GM21447 (cell line): ENCODE measurements around the gene NCAM2.

Experiments used
- ATAC-seq: cut with Tn5 transposase; IDR thresholded peaks from one replicate; pipeline ENCODE4 v1.9.1; 2021; ENCODE audit not compliant: unreplicated experiment

Gene NCAM2

GRCh38 chr21:20997636-20998455, at the start of gene NCAM2:
Gene NCAM2, plus strand, starts transcription at chr21:20998409.
- no peak for ATAC-seq

GRCh38 chr21:20949884-20950283, 48.3 kb upstream of the NCAM2 start:
- ATAC-seq = no peak

- ATAC-seq = no peak
These were observed 32.4 kb upstream of the NCAM2 start for GRCh38 chr21:20965816-20966215.

GRCh38 chr21:20968391-20968790, 29.8 kb upstream of the NCAM2 start:
- ATAC-seq = no peak

GRCh38 chr21:20970691-20971090, 27.5 kb upstream of the NCAM2 start:
- ATAC-seq = no peak

- ATAC-seq = no peak
These were observed 26.8 kb upstream of the NCAM2 start for GRCh38 chr21:20971296-20971921.

- ATAC-seq = no peak
These were observed 3.4 kb upstream of the NCAM2 start for GRCh38 chr21:20994790-20995189.

- ATAC-seq = no peak
These were observed 1.5 kb upstream of the NCAM2 start for GRCh38 chr21:20996421-20997310.

- no peak for ATAC-seq
These were observed 936 bp upstream of the NCAM2 start for GRCh38 chr21:20997311-20997635.

GRCh38 chr21:20998456-20998789, 214 bp downstream of the NCAM2 start:
- ATAC-seq = no peak

GRCh38 chr21:20998886-20999285, 677 bp downstream of the NCAM2 start:
- ATAC-seq = no peak

- no peak for ATAC-seq
These were observed 1.4 kb downstream of the NCAM2 start for GRCh38 chr21:20999659-21000058.

- ATAC-seq = no peak
These were observed 2.5 kb downstream of the NCAM2 start for GRCh38 chr21:21000591-21001175.

- ATAC-seq = no peak
These were observed 3.4 kb downstream of the NCAM2 start for GRCh38 chr21:21001591-21002100.

- no peak for ATAC-seq
These were observed 3.9 kb downstream of the NCAM2 start for GRCh38 chr21:21002153-21002552.

GRCh38 chr21:21003701-21004100, 5.5 kb downstream of the NCAM2 start:
- ATAC-seq = no peak

- no peak for ATAC-seq
These were observed 9.4 kb downstream of the NCAM2 start for GRCh38 chr21:21007606-21008005.

GRCh38 chr21:21010228-21010627, 12.0 kb downstream of the NCAM2 start:
- ATAC-seq = no peak

GRCh38 chr21:21010698-21011097, 12.5 kb downstream of the NCAM2 start:
- ATAC-seq = no peak

GRCh38 chr21:21018821-21019220, 20.6 kb downstream of the NCAM2 start:
- ATAC-seq = no peak

- ATAC-seq = no peak
These were observed 21.5 kb downstream of the NCAM2 start for GRCh38 chr21:21019681-21020080.
